ENCODE measurements around the gene POTEI.
"Not testable (repeated sequence)": the region's sequence is repeated elsewhere in the genome, so short reads cannot be mapped to it uniquely, and the experiment has no call there.

The POTEI gene

GRCh38 chr2:130509228-130509627, at the start of gene POTEI:
Gene POTEI (minus strand): TSS chr2:130509328. CDS start chr2:130509235, 93 bp downstream.
- DNase-seq: not testable (repeated sequence)

- not testable (repeated sequence) for DNase-seq
These were observed 47.3 kb upstream of the POTEI start for GRCh38 chr2:130556441-130556840.

DNA sequence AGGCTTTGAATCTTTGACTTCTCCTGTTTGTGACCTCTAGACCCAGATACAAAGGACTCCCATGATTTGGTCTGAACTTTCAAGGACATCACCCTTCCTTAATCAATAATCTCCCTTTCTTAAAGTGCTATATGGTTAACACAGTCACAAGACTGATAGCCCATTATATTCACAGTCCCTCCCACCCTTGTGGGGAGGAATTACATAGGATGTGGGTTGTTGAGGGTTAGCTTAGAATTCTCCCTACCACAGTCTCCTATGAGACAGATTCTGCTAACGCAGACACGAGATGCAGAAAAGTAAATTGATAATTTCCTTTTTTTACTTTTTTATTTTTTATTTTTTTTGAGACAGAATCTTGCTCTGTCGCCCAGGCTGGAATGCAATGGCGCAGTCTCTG, 45.0 kb upstream of the POTEI start:
- not testable (repeated sequence) for DNase-seq

- DNase-seq: not testable (repeated sequence)
These were observed 40.3 kb upstream of the POTEI start for GRCh38 chr2:130549475-130549874.

- DNase-seq: not testable (repeated sequence)
These were observed 39.3 kb upstream of the POTEI start for GRCh38 chr2:130548418-130548817.

DNA sequence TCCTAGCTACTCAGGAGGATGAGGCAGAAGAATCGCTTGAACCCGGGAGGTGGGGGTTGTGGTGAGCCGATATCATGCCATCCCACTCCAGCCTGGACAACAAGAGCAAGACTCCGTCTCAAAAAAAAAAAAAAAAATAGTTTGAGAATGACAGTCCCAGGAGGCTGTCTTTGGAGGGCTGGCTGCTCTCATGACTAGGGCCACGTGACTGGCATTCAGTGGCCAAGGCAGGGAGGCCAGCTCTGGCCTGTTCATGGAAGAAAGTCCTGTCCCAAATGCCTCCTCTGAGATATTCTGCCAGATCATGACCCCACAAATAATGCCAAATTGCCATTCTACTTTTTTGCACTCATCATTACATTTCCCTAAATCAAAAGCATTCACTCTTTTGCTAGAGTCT, 35.9 kb upstream of the POTEI start:
- not testable (repeated sequence) for DNase-seq

DNA sequence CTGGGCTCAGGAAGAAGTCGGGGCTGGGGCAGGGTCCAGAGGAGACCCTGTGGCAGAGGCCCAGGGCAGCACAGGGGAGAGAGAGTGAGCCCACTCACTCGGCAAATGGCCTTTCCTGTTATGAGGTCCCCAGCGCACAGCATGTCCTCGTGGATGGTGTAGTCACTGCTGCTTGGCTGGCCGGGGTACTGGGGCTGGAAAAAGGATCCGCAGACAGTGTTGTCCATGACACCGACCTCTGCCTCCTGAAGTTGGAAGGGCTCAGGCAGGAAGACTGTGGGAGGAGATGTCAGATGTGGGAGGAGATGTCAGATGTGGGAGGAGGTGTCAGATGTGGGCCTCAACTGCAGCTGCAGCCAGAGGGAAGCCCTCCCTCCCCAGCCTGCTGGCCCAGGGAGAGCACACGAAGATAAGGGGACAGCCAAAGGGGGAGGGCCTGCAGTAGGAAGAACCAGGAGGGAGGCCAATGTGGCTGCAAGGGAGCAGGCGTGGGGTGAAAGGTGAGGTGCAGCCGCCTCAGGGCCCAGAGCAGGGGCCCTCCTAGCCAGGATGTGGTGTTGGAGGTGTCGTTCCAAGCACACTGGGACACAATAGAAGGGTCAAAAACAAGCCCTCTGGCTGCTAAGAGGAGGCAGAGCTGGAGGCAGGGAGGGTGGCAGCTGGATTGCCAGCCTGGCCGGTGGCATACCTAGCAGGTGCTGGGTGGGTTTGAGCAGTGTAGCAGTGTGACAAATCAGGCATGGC, 34.8 kb upstream of the POTEI start:
- DNase-seq: not testable (repeated sequence)

DNA sequence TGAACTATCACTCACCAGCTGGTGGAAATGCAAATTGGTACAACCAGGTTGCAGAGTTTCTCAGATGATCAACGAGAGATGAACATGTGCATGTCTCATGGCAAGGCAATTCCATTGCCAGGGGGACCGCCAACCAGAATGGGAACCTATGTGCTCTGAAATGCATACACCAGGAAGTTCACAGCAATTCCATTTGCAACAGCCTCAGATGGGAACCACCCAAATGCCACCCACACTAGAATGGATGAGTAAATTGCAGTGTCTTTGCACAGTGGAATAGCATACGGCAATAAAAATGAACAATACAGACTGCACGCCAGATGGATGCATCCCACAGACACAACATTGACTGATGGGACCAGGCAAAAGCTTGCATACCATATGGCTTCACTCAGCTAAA, 33.7 kb upstream of the POTEI start:
- DNase-seq: not testable (repeated sequence)

DNA sequence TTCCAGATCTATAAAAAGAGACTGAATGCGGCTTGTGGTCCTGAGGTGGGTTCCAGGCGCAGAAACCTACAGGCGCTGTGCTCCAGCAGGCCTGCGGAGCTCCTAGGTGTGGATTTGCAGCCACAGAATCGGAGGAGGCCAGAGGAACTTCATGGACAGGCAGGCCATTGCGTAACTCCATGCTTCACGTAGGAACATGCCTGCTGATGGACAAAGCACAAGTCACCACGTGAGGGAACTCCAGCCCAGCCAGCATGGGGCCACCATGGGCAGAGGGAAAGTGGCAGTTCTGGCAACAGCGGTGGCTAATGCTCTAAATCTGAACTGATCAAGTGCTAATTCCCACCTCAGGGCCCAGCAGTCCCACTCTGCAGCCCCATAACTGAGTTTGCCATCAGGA, 29.1 kb upstream of the POTEI start:
- DNase-seq: not testable (repeated sequence)

GRCh38 chr2:130536654-130537053, 27.5 kb upstream of the POTEI start:
- not testable (repeated sequence) for DNase-seq

- DNase-seq: not testable (repeated sequence)
These were observed 22.5 kb upstream of the POTEI start for GRCh38 chr2:130531672-130532071.

DNA sequence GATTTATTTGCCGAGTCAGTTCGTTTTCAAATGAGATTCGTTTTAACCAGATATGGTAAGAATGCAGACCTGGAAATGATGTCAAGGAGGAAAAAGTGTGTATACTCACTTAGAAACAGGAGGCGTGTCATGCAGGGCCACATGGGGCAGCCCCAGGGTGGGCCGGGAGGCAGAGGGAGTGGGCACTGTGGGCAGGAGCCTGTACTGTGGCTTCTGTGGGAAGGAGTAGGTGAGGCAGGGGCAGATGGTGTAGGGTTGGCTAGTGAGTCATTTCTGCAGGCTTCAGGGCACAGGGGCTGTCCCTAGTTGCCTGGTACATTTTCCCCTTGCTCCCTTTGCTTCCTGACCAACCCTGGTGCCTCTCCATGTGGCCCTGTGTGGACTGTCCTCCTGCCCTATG, 22.1 kb upstream of the POTEI start:
- DNase-seq: not testable (repeated sequence)

GRCh38 chr2:130530212-130530611, 21.1 kb upstream of the POTEI start:
- not testable (repeated sequence) for DNase-seq

- not testable (repeated sequence) for DNase-seq
These were observed 20.4 kb upstream of the POTEI start for GRCh38 chr2:130529545-130529944.

- not testable (repeated sequence) for DNase-seq
These were observed 18.3 kb upstream of the POTEI start for GRCh38 chr2:130527365-130527967.

DNA sequence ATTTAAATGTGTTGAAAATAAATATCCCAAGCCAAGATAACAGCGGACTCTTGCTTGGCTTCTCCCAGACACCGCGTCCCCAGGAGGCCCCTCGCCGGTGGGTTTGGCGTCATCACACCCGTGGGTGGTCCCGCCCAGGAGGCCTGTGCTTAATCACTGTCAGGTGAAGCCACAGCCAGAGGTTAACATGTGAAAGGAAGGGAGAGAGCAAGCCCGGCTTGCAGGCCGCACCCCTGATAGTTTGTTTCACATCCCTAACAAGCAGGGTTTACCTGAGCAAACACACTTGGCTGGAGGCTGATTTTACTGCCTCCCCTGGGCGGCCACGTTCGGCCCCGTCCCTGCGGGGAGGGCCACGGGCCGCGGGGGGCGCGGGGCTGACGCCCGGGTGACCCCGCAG, 13.3 kb upstream of the POTEI start:
- not testable (repeated sequence) for DNase-seq

- not testable (repeated sequence) for DNase-seq
These were observed 11.9 kb upstream of the POTEI start, which contains the start of gene CFC1B for GRCh38 chr2:130520992-130521391. Gene CFC1B (plus strand): TSS chr2:130521222. CDS start chr2:130521485, 263 bp downstream.

DNA sequence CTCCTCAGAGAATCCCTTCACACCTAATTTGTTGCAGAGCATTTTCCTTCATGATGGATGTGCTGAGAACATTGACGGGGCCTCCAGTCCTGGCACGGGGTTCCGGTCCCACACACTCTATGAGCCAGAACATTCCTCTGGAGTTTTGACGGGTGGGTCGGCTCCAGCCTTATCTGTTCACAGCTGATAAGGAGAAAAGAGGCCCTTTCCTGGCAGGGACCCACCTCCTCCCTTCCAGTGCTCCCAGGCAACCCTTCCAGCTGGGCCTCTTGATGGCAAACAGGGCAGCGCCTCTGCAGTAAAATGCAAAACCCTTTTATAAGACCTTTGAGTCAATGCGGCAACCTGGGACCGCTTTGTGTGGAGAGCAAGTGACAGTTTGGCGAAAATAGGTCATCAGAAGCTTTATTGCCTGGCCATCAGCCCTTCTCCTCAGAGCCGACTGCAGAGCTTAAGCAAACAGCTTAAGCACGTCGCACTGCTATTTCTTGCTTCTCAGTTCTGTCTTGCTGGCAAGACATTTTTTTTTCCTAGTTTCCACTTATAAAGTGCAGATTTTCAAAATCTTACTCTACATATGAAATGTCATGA, 9.5 kb upstream of the POTEI start:
- DNase-seq: not testable (repeated sequence)

DNA sequence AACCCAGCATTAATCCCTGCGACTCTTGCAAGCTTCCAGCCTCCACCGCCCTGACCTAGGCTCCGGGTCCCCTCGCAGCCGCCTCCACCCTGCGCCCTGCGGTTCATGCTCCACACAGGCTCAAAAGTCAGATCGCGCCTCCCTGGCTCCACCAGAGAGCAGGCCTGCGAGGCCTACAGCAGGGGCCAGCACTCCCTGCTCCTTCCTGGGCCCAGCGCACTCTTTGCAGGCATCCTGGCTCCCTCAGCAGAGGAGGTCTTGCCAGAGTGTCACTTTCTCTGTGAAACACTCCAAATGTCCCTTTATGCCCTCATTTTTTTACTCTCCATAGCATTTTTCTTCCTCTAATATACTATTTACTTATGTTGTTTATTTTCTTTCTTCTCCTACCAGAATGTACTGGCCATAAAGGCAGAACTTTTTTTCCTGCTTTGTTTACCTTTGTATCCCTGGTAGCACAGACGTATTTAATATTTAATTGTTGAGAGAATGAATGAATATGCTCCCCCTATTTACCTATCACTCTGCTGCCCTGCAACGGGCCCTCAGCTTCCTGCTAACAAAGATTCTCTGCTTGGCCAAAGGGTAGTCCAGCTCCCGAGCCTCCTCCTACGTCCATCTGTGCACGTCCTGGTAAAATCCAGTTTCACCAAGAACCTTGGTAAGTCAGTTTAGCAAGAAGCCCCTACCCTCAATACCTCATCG, 2.8 kb upstream of the POTEI start:
- DNase-seq: not testable (repeated sequence)

- DNase-seq: not testable (repeated sequence)
These were observed 1.9 kb upstream of the POTEI start for GRCh38 chr2:130510807-130511746.

DNA sequence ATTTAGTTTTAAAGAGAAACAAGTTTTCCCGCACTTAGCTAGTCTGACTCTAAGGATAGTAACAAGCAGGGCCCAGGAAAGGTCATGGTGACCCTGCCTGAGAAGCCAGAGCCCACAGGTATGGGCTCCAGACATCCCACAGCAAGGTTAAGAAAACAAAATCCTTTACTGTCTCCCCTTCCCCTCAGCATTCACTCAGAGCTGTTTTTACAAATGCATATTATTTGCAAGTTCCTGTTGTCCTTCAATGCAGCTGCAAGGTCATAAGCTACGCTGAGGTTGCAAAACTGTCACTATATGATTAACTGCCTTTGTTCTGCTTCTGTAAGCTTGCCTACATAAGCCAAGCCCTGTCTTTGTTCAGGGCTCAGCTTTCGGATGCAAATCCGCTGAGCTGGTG, 18.1 kb downstream of the POTEI start:
- not testable (repeated sequence) for DNase-seq

DNA sequence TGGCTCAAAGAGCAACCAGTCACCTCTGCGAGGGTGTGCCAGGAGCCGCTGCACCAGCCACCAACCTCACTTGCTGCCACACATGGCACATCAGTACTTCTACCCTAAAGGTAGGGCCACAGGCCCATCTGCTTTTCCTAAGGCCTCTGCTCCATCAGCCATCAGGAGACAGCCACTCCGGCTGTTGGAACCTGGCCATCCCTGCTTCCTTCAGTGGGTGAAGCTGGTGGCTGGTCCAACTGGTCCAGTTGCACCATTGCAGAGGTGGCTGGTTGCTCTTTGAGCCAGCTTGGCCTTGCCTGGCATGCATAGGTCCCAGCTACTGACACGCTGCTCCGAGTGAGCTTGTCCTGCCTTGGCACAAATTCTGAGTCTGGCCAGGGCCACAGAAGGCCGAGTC, 53.7 kb downstream of the POTEI start:
- not testable (repeated sequence) for DNase-seq
